ENCODE measurements around the gene GIMAP8. TPM values are rescaled to one million over a fixed set of nuclear protein-coding genes. Genes with fewer than 3 reads are reported as not detected.
A peak's percentile ranks its signal among the peaks of the same experiment; 100 is the strongest.
"Not testable (repeated sequence)": the region's sequence is repeated elsewhere in the genome, so short reads cannot be mapped to it uniquely, and the experiment has no call there.

The GIMAP8 gene
- polyA plus RNA-seq, 1 donor: 8.0 TPM

DNA sequence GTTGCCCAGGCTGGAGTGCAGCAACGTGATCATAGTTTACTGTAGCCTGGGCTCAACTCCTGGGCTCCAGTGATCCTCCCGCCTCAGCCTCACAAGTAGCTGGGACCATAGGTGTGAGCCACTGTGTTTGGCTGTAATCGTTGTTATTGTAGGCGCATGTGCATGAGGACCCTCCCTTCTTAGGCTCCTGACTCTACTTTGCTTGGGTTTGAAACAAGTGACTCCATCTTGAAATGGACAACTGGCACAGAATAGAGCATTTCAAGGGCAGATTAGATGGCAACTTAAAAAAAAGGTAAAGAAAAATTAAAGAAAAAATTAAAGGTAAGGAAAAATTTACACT is 15.4 kb upstream of the GIMAP8 start:
- DNase-seq: no peak

- no peak for DNase-seq
These were observed 14.9 kb upstream of the GIMAP8 start for GRCh38 chr7:150435390-150436073.

GRCh38 chr7:150439967-150440366 is 10.5 kb upstream of the GIMAP8 start:
- DNase-seq: no peak

- no peak for DNase-seq
These were observed 8.9 kb upstream of the GIMAP8 start for GRCh38 chr7:150441524-150441923.

GRCh38 chr7:150442811-150443210 is 7.6 kb upstream of the GIMAP8 start:
- DNase-seq: no peak

GRCh38 chr7:150443793-150444540 is 6.5 kb upstream of the GIMAP8 start:
- DNase-seq: no peak

DNA sequence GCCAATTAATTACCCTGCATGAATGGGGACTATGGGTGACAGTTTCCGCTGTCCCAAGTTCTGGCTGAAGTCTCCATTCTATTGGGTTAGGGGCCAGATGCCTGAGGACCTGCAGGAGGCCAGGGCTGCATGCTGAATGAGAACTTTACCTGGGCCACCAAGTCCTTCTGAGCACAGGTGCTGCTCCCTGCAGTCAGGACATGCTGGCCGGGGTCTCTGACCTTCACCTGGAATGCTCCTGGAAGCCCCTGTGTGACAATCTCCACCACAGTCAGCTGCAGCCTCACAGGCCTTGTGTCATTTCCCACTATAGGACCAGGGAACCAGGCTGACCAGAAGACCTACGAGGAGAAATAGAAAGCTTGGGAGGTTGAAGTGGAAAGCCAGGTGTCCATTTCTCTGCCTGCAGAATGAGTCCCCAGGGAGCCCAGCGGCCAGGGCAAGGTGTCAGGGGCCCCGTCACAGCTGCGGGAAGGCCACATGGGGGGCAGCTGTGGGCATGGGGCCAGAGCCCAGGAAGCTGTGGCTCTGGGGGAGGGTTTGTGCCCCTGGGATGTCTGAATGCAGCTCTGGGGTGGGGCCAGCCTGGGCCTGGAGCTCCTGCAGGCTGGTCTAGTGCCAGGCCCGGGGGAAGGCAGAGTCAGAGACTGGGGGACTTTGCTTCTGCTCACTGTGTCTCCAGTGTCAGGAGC is 5.6 kb upstream of the GIMAP8 start:
- DNase-seq: no peak

DNA sequence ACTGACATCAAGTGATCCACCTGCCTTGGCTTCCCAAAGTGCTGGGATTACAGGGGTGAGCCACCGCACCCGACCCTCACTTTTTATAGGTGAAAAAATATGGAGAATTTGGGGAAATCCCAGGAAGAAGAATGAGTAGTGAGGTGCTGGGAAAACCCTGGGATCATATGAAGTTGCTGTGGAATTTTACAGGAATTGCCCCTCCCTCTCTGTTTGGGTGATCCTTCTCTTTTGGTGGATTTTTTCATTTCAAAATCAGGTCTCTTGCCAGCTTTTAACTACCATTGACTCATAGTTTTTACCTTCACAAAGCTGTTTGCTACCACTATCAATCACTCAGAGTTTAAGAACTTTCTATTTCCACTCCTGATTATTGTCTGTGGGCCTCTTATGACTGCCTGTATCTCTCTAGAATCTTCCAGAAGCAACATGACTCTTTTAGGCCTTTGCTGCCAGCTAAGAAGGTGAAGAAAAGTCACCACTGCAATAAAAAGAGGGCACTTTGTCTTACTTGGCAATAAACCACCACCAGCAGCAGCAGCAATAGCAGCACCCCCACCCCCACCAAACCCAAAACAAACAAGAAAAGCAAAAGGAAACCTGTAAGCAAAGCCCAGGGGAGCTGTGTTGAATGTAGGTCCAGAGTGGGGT is 4.0 kb upstream of the GIMAP8 start:
- DNase-seq: no peak

GRCh38 chr7:150447966-150448788 is 2.3 kb upstream of the GIMAP8 start:
- DNase-seq: no peak

DNA sequence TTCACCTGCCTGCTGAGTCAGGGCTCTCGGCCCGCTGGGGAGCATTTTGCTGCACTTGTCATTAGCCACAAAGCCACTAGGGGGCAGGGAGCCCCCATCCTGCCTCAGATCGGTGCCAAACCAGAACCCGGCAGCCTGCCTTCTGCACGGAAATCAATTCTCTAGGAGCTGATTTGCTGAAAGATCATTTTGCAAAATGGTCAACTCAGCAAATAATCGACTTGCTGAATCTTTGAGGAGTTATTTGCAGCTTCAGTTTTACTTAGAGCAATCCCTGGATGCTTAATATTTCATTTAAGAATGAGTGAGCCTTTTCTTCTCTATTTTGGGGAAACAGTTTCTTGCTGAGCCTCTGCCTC is 1.7 kb upstream of the GIMAP8 start:
- DNase-seq: peak; percentile 51

DNA sequence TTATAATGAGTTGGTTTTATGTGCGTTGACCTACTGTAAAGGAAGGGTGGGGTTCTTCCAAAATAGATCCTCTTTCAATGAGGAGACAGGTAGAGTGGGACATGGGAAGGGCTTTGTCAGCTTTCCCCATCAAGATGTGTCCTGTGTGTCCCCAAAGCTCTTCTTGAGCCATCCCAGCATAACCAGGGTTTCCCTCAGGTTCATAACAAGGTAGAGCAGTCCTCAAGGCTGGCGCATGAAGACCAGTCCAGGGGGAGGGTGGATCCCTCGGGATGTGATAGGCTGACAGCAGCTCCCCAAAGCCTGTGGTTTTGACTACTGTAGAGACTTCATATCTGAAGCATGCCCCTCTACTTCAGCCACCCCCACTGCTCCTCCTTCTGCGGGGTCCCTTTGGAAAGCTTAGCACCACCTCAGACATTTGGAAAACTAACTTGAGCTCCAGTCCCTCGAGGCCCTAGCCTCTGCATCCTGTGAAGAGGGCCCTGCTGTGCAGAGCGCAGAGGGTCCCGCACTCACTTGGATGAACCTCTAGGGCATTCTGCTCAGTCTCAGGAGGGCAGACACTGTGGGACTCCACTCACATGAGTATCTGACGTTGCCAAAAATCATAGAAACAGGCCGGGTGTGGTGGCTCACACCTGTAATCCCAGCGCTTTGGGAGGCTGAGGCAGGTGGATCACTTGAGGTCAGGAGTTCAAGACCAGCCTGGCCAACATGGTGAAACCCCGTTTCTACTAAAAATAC is 1.1 kb upstream of the GIMAP8 start:
- DNase-seq: no peak

DNA sequence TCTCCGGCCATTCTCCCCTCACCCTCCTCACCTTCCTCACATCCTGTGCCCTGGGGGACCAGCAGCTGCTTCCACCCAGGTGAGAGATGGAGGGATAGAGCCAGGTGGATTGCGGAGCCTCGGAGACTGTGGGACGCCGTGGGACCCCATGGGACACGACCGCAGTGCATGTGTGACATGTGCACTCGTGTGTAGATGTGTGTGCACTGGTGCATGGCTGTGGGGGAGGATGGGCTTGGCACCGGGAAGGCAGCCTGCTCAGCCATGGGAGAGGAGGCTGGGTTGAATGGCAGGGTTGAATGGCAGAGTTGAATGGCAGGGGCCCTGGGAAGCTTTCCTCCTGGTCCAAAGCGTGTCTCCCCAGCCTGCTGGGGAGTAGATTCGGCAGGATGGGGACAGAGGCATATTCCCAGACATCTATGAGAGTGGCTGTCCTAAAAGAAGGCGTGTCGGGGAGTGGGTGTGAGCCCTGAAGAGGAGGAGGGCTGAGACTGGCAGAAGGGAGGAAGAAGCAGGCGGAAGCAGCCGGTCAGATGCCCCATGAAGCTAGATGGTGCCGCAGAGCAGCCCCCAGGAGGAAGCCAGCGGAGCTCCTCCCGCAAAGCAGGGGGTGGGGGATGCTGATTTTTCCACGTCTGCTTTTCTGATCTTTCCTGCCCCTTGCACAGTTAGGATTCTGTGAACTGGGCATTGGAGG is 815 bp downstream of the GIMAP8 start:
- DNase-seq: no peak

DNA sequence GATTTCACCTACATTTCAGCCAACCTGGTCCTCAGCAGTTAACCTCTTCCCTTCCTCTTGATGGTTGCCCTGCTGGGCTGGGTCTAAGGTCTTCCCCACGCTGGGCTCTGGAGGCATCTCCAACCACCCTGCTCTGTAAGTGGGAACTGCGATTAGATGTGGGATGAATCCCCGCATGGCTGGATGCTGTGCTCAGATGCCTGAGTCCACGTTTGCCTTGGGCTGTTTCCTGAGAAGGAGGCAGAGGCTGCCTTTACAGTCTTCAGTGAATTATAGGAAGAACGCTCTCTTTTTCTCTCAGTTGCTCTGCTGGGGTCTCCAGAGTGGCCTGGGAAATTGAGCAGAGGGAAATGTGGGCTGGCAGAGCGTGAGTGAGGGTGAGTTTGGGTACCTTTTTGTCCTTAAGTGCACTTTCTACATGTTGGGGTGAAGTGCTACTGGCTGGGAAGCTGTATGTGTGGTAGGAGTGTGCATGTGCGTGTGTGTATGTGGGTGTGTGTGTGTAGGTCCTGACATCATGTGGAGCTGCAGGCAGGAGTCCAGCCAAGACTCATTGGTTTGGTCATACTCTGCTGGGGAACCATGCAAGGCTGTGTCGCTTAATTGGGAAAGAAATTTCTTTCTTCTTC is 1.5 kb downstream of the GIMAP8 start:
- no peak for DNase-seq

- DNase-seq: no peak
These were observed 2.8 kb downstream of the GIMAP8 start for GRCh38 chr7:150453181-150453580.

DNA sequence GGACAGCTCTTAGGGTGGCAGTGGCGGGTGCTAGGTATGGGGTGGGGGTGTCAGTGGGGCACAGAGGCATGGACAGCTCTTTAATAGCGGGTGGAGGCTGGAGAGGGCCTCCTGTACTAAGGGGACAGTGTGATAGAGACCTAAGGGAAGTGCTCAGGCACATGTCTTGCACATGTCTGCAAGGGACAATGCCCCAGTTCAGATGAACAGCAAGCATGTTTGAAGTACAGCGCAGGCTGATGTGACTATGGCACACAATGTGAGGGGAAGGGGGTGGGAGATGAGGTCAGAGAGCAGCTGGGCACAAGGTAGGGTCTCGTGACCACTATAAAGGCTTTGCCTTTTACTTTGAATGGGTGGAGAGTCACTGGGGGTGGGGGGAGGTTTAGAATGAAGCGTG is 3.5 kb downstream of the GIMAP8 start:
- DNase-seq: no peak

DNA sequence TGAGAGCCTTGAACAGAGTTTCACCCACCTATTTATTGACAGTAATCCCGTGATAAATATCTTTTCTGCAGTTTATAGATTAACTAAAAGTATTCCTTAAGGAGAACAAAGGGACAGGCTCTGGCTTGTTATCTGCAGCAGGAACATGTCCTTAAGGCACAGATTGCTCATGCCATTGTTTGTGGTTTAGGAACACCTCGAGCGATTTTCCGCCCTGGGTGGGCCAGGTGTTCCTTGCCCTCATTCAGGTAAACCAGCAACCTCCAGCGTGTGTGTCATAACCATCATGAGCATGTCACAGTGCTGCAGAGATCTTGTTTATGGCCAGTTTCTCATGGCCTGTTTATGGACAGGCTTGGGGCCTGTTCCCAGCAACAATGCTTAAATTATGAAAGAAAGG is 6.6 kb downstream of the GIMAP8 start:
- not testable (repeated sequence) for DNase-seq

GRCh38 chr7:150458235-150458634 is 7.8 kb downstream of the GIMAP8 start:
- DNase-seq: no peak

- no peak for DNase-seq
These were observed 8.3 kb downstream of the GIMAP8 start for GRCh38 chr7:150458756-150459155.

- DNase-seq: no peak
These were observed 11.1 kb downstream of the GIMAP8 start for GRCh38 chr7:150461520-150461919.

- no peak for DNase-seq
These were observed 12.0 kb downstream of the GIMAP8 start for GRCh38 chr7:150462413-150462812.

All from left kidney (tissue), 2 donors.